Measurements from ENCODE around the gene PSMD3.
"Not testable (repeated sequence)": the region's sequence is repeated elsewhere in the genome, so short reads cannot be mapped to it uniquely, and the experiment has no call there.

Gene PSMD3

GRCh38 chr17:40004072-40004471 lies 23.5 kb downstream of the PSMD3 start:
- no peak for TF ChIP-seq CTCF (IDR thresholded peaks at IDR 0.05; ENCODE audit: low read depth, low read length, missing control alignments)
- H3K4me3 ChIP-seq (replicated peaks; ENCODE audit: low read depth, low read length) = no peak overlapping the region
- DNase-seq (ENCODE audit: extremely low read depth, low read depth) = no peak

- TF ChIP-seq CTCF (IDR thresholded peaks at IDR 0.05; ENCODE audit: low read depth, low read length, missing control alignments) = no peak
- no peak for DNase-seq (ENCODE audit: extremely low read depth, low read depth)
- no peak overlapping the region for H3K4me3 ChIP-seq (replicated peaks; ENCODE audit: low read depth, low read length)
Observed at GRCh38 chr17:40004712-40005111, 24.1 kb downstream of the PSMD3 start.

GRCh38 chr17:40005520-40005919 lies 24.9 kb downstream of the PSMD3 start:
- no peak for TF ChIP-seq CTCF (IDR thresholded peaks at IDR 0.05; ENCODE audit: low read depth, low read length, missing control alignments)
- DNase-seq (ENCODE audit: extremely low read depth, low read depth) = no peak
- no peak overlapping the region for H3K4me3 ChIP-seq (replicated peaks; ENCODE audit: low read depth, low read length)

DNA sequence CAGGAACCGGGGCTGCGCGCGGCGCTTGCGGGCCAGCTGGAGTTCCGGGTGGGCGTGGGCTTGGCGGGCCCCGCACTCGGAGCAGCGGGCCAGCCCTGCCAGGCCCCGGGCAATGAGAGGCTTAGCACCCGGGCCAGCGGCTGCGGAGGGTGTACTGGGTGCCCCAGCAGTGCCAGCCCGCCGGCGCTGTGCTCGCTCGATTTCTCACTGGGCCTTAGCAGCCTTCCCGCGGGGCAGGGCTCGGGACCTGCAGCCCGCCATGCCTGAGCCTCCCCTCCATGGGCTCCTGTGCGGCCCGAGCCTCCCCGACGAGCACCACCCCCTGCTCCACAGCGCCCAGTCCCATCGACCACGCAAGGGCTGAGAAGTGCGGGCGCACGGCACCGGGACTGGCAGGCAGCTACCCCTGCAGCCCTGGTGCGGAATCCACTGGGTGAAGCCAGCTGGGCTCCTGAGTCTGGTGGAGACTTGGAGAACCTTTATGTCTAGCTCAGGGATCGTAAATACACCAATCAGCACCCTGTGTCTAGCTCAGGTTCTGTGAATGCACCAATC lies 30.4 kb downstream of the PSMD3 start:
- DNase-seq (ENCODE audit: extremely low read depth, low read depth); H3K4me3 ChIP-seq (replicated peaks; ENCODE audit: low read depth, low read length): not testable (repeated sequence)

DNA sequence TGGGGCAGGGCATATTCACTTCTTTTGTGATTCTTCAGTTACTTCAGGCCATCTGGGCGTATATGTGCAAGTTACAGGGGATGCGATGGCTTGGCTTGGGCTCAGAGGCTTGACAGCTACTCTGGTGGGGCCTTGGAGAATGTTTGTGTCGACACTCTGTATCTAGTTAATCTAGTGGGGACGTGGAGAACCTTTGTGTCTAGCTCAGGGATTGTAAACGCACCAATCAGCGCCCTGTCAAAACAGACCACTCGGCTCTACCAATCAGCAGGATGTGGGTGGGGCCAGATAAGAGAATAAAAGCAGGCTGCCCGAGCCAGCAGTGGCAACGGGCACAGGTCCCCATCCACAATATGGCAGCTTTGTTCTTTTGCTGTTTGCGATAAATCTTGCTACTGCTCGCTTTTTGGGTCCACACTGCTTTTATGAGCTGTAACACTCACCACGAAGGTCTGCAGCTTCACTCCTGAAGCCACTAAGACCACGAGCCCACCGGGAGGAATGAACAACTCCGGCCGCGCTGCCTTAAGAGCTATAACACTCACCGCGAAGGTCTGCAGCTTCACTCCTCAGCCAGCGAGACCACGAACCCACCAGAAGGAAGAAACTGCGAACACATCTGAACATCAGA lies 31.5 kb downstream of the PSMD3 start:
- not testable (repeated sequence) for DNase-seq (ENCODE audit: extremely low read depth, low read depth); H3K4me3 ChIP-seq (replicated peaks; ENCODE audit: low read depth, low read length)

DNA sequence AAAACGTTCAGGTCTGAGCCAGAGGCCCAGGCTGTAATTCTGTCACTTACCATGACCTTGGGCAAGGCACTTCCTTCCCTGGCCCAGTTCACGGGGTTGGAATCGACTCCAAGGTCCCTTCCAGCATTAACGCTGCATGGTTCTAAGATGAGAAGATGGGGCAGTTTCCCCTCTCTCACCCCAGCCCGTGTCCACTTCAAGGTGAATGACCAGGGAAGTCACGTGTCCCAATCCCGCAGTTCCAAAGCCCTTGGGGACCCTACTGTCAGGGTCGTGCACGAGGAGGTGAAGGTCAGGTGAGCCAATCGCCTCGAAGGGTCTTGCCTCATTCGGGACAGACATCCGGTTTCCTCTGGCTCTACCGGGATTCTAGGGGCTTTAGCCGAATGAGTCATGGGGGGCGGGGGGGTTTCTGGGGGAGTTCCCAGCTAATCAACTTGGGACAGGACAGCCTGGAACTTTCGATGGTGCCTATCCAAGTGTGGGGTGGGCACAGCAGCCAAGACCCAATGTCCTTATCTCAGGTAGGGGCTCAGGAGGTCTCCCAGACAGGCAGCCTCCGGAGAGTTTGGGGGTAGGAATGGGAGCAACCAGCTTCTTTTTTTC lies 33.9 kb downstream of the PSMD3 start:
- DNase-seq (ENCODE audit: extremely low read depth, low read depth) = no peak
- no peak overlapping the region for H3K4me3 ChIP-seq (replicated peaks; ENCODE audit: low read depth, low read length)
- no peak for TF ChIP-seq CTCF (IDR thresholded peaks at IDR 0.05; ENCODE audit: low read depth, low read length, missing control alignments)

DNA sequence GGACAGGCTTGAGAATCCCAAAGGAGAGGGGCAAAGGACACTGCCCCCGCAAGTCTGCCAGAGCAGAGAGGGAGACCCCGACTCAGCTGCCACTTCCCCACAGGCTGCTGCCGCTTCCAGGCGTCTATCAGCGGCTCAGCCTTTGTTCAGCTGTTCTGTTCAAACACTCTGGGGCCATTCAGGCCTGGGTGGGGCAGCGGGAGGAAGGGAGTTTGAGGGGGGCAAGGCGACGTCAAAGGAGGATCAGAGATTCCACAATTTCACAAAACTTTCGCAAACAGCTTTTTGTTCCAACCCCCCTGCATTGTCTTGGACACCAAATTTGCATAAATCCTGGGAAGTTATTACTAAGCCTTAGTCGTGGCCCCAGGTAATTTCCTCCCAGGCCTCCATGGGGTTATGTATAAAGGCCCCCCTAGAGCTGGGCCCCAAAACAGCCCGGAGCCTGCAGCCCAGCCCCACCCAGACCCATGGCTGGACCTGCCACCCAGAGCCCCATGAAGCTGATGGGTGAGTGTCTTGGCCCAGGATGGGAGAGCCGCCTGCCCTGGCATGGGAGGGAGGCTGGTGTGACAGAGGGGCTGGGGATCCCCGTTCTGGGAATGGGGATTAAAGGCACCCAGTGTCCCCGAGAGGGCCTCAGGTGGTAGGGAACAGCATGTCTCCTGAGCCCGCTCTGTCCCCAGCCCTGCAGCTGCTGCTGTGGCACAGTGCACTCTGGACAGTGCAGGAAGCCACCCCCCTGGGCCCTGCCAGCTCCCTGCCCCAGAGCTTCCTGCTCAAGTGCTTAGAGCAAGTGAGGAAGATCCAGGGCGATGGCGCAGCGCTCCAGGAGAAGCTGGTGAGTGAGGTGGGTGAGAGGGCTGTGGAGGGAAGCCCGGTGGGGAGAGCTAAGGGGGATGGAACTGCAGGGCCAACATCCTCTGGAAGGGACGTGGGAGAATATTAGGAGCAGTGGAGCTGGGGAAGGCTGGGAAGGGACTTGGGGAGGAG lies 34.7 kb downstream of the PSMD3 start, which contains the start of gene CSF3:
CSF3 (plus strand) TSS at position 436 of the 993 bp plus-strand sequence; CDS start at position 471, 35 bp downstream.
- DNase-seq (ENCODE audit: extremely low read depth, low read depth) = no peak
- no peak within 1 kb of the TSS for H3K4me3 ChIP-seq (replicated peaks; ENCODE audit: low read depth, low read length)
- no peak for TF ChIP-seq CTCF (IDR thresholded peaks at IDR 0.05; ENCODE audit: low read depth, low read length, missing control alignments)
